Measurements from ENCODE around the gene ALKBH1.

DNA sequence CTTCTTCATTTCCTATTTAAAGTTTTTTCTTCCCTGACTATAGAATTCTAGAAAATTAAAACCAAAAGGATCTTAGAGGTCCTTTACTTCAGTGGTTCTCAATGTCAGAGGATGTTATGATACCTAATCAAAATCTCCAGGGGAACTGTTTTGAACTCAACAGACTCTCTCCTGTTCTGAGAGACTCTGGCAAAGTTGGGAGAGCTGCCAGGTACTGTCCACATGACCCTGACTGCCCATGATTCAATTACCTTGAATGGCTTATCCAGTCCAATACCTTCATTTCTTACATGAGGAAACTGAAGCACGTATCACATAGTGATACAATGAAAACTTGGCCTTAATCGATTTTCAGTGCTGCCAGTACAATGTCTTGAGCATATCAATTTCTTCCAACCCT lies 16.6 kb downstream of the ALKBH1 start:
- TF ChIP-seq, protein P1, sequence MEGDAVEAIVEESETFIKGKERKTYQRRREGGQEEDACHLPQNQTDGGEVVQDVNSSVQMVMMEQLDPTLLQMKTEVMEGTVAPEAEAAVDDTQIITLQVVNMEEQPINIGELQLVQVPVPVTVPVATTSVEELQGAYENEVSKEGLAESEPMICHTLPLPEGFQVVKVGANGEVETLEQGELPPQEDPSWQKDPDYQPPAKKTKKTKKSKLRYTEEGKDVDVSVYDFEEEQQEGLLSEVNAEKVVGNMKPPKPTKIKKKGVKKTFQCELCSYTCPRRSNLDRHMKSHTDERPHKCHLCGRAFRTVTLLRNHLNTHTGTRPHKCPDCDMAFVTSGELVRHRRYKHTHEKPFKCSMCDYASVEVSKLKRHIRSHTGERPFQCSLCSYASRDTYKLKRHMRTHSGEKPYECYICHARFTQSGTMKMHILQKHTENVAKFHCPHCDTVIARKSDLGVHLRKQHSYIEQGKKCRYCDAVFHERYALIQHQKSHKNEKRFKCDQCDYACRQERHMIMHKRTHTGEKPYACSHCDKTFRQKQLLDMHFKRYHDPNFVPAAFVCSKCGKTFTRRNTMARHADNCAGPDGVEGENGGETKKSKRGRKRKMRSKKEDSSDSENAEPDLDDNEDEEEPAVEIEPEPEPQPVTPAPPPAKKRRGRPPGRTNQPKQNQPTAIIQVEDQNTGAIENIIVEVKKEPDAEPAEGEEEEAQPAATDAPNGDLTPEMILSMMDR (tag by site-specific recombination; IDR thresholded peaks at IDR 0.05) = no peak
- TF ChIP-seq, protein P2, sequence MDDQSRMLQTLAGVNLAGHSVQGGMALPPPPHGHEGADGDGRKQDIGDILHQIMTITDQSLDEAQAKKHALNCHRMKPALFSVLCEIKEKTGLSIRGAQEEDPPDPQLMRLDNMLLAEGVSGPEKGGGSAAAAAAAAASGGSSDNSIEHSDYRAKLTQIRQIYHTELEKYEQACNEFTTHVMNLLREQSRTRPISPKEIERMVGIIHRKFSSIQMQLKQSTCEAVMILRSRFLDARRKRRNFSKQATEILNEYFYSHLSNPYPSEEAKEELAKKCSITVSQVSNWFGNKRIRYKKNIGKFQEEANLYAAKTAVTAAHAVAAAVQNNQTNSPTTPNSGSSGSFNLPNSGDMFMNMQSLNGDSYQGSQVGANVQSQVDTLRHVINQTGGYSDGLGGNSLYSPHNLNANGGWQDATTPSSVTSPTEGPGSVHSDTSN (CRISPR knock-in tag; IDR thresholded peaks at IDR 0.05) = no peak
- TF ChIP-seq, protein P3, sequence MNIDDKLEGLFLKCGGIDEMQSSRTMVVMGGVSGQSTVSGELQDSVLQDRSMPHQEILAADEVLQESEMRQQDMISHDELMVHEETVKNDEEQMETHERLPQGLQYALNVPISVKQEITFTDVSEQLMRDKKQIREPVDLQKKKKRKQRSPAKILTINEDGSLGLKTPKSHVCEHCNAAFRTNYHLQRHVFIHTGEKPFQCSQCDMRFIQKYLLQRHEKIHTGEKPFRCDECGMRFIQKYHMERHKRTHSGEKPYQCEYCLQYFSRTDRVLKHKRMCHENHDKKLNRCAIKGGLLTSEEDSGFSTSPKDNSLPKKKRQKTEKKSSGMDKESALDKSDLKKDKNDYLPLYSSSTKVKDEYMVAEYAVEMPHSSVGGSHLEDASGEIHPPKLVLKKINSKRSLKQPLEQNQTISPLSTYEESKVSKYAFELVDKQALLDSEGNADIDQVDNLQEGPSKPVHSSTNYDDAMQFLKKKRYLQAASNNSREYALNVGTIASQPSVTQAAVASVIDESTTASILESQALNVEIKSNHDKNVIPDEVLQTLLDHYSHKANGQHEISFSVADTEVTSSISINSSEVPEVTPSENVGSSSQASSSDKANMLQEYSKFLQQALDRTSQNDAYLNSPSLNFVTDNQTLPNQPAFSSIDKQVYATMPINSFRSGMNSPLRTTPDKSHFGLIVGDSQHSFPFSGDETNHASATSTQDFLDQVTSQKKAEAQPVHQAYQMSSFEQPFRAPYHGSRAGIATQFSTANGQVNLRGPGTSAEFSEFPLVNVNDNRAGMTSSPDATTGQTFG (tag by site-specific recombination; IDR thresholded peaks at IDR 0.05; ENCODE audit: borderline replicate concordance) = no peak
- no peak for TF ChIP-seq ZNF785 (tag by site-specific recombination; IDR thresholded peaks at IDR 0.05)
- no peak for TF ChIP-seq ZNF621 (tag by site-specific recombination; IDR thresholded peaks at IDR 0.05)
- no peak for TF ChIP-seq ZNF544 (tag by site-specific recombination; IDR thresholded peaks at IDR 0.05)
- TF ChIP-seq TCF7L2 (IDR thresholded peaks at IDR 0.05; ENCODE audit: borderline replicate concordance, low read depth, low read length) = no peak
- TF ChIP-seq, protein P4, sequence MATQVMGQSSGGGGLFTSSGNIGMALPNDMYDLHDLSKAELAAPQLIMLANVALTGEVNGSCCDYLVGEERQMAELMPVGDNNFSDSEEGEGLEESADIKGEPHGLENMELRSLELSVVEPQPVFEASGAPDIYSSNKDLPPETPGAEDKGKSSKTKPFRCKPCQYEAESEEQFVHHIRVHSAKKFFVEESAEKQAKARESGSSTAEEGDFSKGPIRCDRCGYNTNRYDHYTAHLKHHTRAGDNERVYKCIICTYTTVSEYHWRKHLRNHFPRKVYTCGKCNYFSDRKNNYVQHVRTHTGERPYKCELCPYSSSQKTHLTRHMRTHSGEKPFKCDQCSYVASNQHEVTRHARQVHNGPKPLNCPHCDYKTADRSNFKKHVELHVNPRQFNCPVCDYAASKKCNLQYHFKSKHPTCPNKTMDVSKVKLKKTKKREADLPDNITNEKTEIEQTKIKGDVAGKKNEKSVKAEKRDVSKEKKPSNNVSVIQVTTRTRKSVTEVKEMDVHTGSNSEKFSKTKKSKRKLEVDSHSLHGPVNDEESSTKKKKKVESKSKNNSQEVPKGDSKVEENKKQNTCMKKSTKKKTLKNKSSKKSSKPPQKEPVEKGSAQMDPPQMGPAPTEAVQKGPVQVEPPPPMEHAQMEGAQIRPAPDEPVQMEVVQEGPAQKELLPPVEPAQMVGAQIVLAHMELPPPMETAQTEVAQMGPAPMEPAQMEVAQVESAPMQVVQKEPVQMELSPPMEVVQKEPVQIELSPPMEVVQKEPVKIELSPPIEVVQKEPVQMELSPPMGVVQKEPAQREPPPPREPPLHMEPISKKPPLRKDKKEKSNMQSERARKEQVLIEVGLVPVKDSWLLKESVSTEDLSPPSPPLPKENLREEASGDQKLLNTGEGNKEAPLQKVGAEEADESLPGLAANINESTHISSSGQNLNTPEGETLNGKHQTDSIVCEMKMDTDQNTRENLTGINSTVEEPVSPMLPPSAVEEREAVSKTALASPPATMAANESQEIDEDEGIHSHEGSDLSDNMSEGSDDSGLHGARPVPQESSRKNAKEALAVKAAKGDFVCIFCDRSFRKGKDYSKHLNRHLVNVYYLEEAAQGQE (tag by site-specific recombination; IDR thresholded peaks at IDR 0.05) = no peak
- TF ChIP-seq ZNF670 (tag by site-specific recombination; IDR thresholded peaks at IDR 0.05; ENCODE audit: low read depth) = no peak
- no peak for TF ChIP-seq ZNF324 (tag by site-specific recombination; IDR thresholded peaks at IDR 0.05)
- no peak for TF ChIP-seq ZNF416 (tag by site-specific recombination; IDR thresholded peaks at IDR 0.05)
- no peak for TF ChIP-seq ZNF677 (tag by site-specific recombination; IDR thresholded peaks at IDR 0.05)
- TF ChIP-seq ZNF830 (tag by site-specific recombination; IDR thresholded peaks at IDR 0.05; ENCODE audit: low read depth) = no peak

Data from HEK293 (cell line).